ENCODE results near the gene GABRG3. TPM values are rescaled to one million over a fixed set of nuclear protein-coding genes. Genes with fewer than 3 reads are reported as not detected.

The GABRG3 gene
- total RNA-seq, 2 experiments from 2014 or later: not detected

GRCh38 chr15:27396996-27397395, 426.0 kb downstream of the GABRG3 start:
- Mint-ChIP-seq H3K36me3 (ENCODE audit: low read depth) (no peaks in the 10 kb centered on the region), H3K27ac (no peak overlapping the region), H3K27me3 (no peaks in the 10 kb centered on the region), H3K9me3 (peaks cover 23% of the 10 kb centered on the region), H3K4me1 (no peaks in the 10 kb centered on the region), H3K4me3 (no peak overlapping the region)
- POLR2A ChIA-PET: no interaction called here
- CTCF ChIA-PET: no interaction called here
- DNase-seq: no peak

GRCh38 chr15:27398631-27399161, 427.7 kb downstream of the GABRG3 start:
- POLR2A ChIA-PET: no interaction called here
- H3K9me3 Mint-ChIP-seq: peaks cover 28% of the 10 kb centered on the region
- H3K4me1 Mint-ChIP-seq: no peaks in the 10 kb centered on the region
- no peak overlapping the region for H3K27ac Mint-ChIP-seq
- no peak overlapping the region for H3K4me3 Mint-ChIP-seq
- no peak for DNase-seq
- H3K27me3 Mint-ChIP-seq: no peaks in the 10 kb centered on the region
- H3K36me3 Mint-ChIP-seq (ENCODE audit: low read depth): no peaks in the 10 kb centered on the region
- CTCF ChIA-PET: no interaction called here

- ChIA-PET POLR2A (no interaction called here), CTCF (no interaction called here)
- peaks cover 28% of the 10 kb centered on the region for H3K9me3 Mint-ChIP-seq
- no peak for DNase-seq
- no peak overlapping the region for H3K4me3 Mint-ChIP-seq
- no peaks in the 10 kb centered on the region for H3K27me3 Mint-ChIP-seq
- no peak overlapping the region for H3K27ac Mint-ChIP-seq
- no peaks in the 10 kb centered on the region for H3K36me3 Mint-ChIP-seq (ENCODE audit: low read depth)
- no peaks in the 10 kb centered on the region for H3K4me1 Mint-ChIP-seq
These were observed 428.3 kb downstream of the GABRG3 start for GRCh38 chr15:27399241-27399640.

DNA sequence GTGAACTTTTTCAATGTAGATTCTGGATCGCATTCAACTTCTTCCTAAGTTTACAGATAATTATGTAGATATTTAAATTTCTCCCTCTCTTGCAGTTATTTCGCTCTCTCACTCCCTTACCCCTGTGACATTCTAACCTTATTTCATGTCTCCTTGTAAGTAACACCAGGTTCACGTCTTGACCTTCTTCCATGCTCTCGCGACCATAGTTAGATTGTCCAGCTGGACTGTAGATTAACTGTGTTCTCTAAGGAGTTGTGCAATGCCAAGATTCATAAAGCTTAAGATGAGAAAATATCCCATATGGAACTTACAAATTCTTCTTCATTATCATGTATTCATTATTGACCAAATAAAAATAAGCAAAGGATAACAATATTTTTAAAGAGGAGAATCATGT, 430.5 kb downstream of the GABRG3 start:
- H3K9me3 Mint-ChIP-seq: peaks cover 28% of the 10 kb centered on the region
- H3K36me3 Mint-ChIP-seq (ENCODE audit: low read depth): no peaks in the 10 kb centered on the region
- DNase-seq: no peak
- no peak overlapping the region for H3K4me3 Mint-ChIP-seq
- ChIA-PET POLR2A (no interaction called here), CTCF (no interaction called here)
- no peaks in the 10 kb centered on the region for H3K27me3 Mint-ChIP-seq
- no peaks in the 10 kb centered on the region for H3K4me1 Mint-ChIP-seq
- H3K27ac Mint-ChIP-seq: no peak overlapping the region

DNA sequence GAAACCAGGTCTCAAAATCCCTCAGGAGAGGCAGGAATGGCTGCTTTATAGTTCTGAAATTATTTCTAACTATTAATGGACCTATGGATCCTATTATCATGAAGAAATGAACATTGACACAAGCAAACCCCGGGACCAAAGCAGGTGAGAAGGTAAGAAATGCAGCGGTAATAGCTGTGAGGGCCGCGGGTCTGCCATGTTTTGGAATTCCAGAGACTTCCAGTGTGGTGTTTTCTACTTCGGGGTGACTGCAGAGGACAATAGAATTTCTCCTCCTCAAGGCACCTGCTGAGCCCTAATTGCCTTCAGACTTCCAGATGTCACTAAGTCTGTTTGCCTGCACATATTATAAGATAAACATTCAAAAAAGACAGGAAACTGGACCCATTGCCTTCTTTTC, 437.4 kb downstream of the GABRG3 start:
- ChIA-PET CTCF (no interaction called here), POLR2A (no interaction called here)
- Mint-ChIP-seq H3K36me3 (ENCODE audit: low read depth) (no peaks in the 10 kb centered on the region), H3K9me3 (peaks cover 13% of the 10 kb centered on the region), H3K27ac (no peak overlapping the region), H3K4me3 (no peak overlapping the region), H3K4me1 (no peaks in the 10 kb centered on the region), H3K27me3 (no peaks in the 10 kb centered on the region)
- DNase-seq: no peak

- ChIA-PET CTCF (no interaction called here), POLR2A (no interaction called here)
- no peak for DNase-seq
- Mint-ChIP-seq H3K4me1 (no peaks in the 10 kb centered on the region), H3K4me3 (no peak overlapping the region), H3K36me3 (ENCODE audit: low read depth) (no peaks in the 10 kb centered on the region), H3K27me3 (no peaks in the 10 kb centered on the region), H3K9me3 (peaks cover 10% of the 10 kb centered on the region), H3K27ac (no peak overlapping the region)
These were observed 440.1 kb downstream of the GABRG3 start for GRCh38 chr15:27410996-27411605.

DNA sequence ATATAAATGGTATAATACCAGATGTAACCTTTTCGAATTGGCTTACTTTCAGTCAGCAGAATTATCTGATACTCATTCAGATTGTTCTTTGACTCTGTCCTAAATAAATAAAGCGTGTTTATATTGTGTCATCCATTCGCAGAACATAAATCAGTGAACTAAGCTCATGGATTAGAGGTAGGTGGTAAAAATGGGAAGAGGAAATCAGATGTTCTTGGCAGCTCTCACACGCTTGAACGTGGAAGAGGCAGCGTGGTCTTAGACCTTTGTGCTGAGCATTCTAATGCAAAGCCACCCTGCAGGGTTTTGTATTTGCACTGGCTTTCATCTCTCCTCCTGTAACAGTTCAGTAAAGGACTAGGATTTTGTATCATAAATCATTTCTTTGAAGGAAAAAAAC, 441.4 kb downstream of the GABRG3 start:
- no peak for DNase-seq
- Mint-ChIP-seq H3K9me3 (peaks cover 12% of the 10 kb centered on the region), H3K36me3 (ENCODE audit: low read depth) (no peaks in the 10 kb centered on the region), H3K4me1 (no peaks in the 10 kb centered on the region), H3K27ac (no peak overlapping the region), H3K27me3 (no peaks in the 10 kb centered on the region), H3K4me3 (no peak overlapping the region)
- ChIA-PET CTCF (no interaction called here), POLR2A (no interaction called here)

DNA sequence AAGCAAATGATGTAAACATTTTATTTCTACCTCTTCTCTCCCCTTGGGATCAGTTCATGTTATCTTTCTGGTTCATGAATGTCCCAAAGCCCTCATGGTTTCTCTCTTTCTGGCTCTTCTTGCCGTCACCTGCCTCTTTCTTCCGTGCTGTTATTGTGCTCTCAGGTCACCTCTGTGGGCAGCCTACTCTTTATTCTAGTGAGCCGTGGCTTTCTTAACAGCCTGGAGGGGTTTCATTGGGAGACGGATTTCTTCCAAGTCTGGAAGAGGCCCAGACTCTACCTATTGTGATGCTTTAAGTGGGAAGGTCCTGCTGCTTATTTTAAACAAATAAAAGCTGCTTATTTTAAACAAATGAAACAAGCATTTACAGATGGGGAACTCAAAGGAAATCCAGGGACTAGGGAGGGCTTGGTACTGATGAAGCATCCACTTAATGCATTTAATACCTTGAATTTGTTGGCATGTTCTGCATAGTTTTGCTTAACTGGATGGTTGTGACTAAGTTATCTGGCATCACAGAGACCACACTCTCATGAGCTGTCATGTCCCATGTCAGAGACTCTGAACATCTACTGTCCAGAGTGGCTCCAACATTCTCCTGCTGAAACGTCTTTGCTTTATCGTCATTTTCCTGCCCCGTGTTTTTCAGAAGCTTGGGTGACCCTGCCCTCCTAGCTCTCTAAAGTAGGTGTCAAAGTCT, 443.3 kb downstream of the GABRG3 start:
- Mint-ChIP-seq H3K4me1 (no peaks in the 10 kb centered on the region), H3K9me3 (peaks cover 20% of the 10 kb centered on the region), H3K4me3 (no peak overlapping the region), H3K36me3 (ENCODE audit: low read depth) (no peaks in the 10 kb centered on the region), H3K27me3 (no peaks in the 10 kb centered on the region), H3K27ac (no peak overlapping the region)
- no peak for DNase-seq
- ChIA-PET CTCF (no interaction called here), POLR2A (no interaction called here)

DNA sequence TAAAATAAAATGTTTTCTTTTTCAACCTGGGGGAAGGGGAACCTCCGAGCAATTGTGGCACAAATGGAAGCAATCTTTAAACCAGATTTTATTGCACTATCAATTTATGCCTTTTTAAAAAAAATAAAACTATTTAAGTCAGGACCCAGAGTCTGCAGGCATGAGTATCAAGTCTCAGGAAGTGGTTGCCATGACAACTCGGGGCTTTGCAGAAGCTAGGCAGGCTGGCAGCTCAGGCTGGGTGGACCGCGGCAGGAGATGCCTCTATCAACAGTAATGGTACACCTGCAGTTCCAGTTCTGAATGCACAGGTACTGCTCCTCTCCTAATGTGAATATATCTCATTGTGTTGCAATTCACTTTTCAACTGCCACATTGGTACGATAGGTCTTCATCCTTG, 447.7 kb downstream of the GABRG3 start:
- no peaks in the 10 kb centered on the region for H3K36me3 Mint-ChIP-seq (ENCODE audit: low read depth)
- no peak for DNase-seq
- CTCF ChIA-PET: no interaction called here
- no peaks in the 10 kb centered on the region for H3K4me1 Mint-ChIP-seq
- POLR2A ChIA-PET: no interaction called here
- H3K27ac Mint-ChIP-seq: no peak overlapping the region
- H3K27me3 Mint-ChIP-seq: no peaks in the 10 kb centered on the region
- no peak overlapping the region for H3K4me3 Mint-ChIP-seq
- peaks cover 29% of the 10 kb centered on the region for H3K9me3 Mint-ChIP-seq

GRCh38 chr15:27422997-27423396, 452.0 kb downstream of the GABRG3 start:
- H3K27ac Mint-ChIP-seq: no peak overlapping the region
- H3K27me3 Mint-ChIP-seq: no peaks in the 10 kb centered on the region
- H3K4me3 Mint-ChIP-seq: no peak overlapping the region
- POLR2A ChIA-PET: no interaction called here
- H3K9me3 Mint-ChIP-seq: peaks cover 15% of the 10 kb centered on the region
- H3K36me3 Mint-ChIP-seq (ENCODE audit: low read depth): no peaks in the 10 kb centered on the region
- no peak for DNase-seq
- H3K4me1 Mint-ChIP-seq: no peaks in the 10 kb centered on the region
- CTCF ChIA-PET: interaction anchor here (0.7 kb wide), 1 partner anchor 668 kb away, joined by 3 read pairs; no protein-coding TSS in a partner anchor

GRCh38 chr15:27426805-27427204, 455.8 kb downstream of the GABRG3 start:
- CTCF ChIA-PET: no interaction called here
- no peak for DNase-seq
- Mint-ChIP-seq H3K27me3 (no peaks in the 10 kb centered on the region), H3K9me3 (peaks cover 6% of the 10 kb centered on the region), H3K4me1 (no peaks in the 10 kb centered on the region), H3K36me3 (ENCODE audit: low read depth) (no peaks in the 10 kb centered on the region), H3K27ac (no peak overlapping the region), H3K4me3 (no peak overlapping the region)
- POLR2A ChIA-PET: no interaction called here

DNA sequence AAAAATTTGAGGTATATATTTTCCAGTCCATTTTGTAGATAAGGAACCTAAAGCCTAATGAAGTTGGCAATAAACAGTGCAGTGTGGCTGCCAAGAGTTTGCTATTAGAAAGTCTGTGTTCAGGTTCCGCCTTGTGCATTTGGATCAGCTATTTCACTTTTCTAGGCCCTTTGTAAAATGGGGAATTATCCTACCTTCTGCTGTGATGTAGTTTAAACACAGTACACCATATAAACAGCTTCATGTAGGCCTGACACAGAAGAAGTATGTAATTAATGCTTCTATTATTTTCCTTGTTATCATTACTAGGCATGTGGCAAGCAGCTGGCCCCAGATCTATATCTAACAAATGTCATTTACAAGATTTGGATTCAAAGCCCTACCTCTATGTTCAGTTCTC, 456.3 kb downstream of the GABRG3 start:
- H3K4me3 Mint-ChIP-seq: no peak overlapping the region
- no peaks in the 10 kb centered on the region for H3K36me3 Mint-ChIP-seq (ENCODE audit: low read depth)
- no peak overlapping the region for H3K27ac Mint-ChIP-seq
- H3K9me3 Mint-ChIP-seq: peaks cover 3% of the 10 kb centered on the region
- no peaks in the 10 kb centered on the region for H3K27me3 Mint-ChIP-seq
- no peak for DNase-seq
- ChIA-PET POLR2A (no interaction called here), CTCF (no interaction called here)
- no peaks in the 10 kb centered on the region for H3K4me1 Mint-ChIP-seq

GRCh38 chr15:27428151-27428550, 457.2 kb downstream of the GABRG3 start:
- no peaks in the 10 kb centered on the region for H3K36me3 Mint-ChIP-seq (ENCODE audit: low read depth)
- H3K4me3 Mint-ChIP-seq: no peak overlapping the region
- H3K9me3 Mint-ChIP-seq: peaks cover 5% of the 10 kb centered on the region
- no peak overlapping the region for H3K27ac Mint-ChIP-seq
- POLR2A ChIA-PET: no interaction called here
- H3K27me3 Mint-ChIP-seq: no peaks in the 10 kb centered on the region
- no peak for DNase-seq
- H3K4me1 Mint-ChIP-seq: no peaks in the 10 kb centered on the region
- CTCF ChIA-PET: no interaction called here

DNA sequence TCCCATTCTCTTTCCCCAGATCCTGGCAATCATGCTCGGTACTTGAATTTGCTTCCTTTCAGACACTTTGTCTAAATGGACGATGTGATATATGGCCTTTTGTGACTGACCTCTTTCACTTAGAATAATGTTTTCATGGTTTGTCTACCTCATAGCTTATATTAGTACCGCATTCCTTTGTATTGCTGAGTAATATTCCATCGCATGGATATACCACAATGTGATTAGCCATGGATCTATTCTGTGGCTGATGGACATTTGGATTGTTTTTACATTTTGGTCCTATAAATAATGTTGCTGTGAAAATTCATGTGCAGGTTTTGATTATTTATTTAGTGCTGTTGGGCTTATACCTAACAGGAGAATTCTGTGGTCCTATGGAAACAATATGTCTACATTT, 458.6 kb downstream of the GABRG3 start:
- no peaks in the 10 kb centered on the region for H3K36me3 Mint-ChIP-seq (ENCODE audit: low read depth)
- POLR2A ChIA-PET: no interaction called here
- CTCF ChIA-PET: no interaction called here
- no peaks in the 10 kb centered on the region for H3K4me1 Mint-ChIP-seq
- peaks cover 7% of the 10 kb centered on the region for H3K9me3 Mint-ChIP-seq
- H3K27ac Mint-ChIP-seq: no peak overlapping the region
- no peak overlapping the region for H3K4me3 Mint-ChIP-seq
- no peak for DNase-seq
- H3K27me3 Mint-ChIP-seq: no peaks in the 10 kb centered on the region
